GM20000 (cell line): ENCODE results near the gene GATA5.
"Not testable (repeated sequence)": the region's sequence is repeated elsewhere in the genome, so short reads cannot be mapped to it uniquely, and the experiment has no call there.

Source experiments
- DNase-seq: peaks from one replicate; pipeline ENCODE4 v3.0.0; 2012; ENCODE audit warnings: low spot score
- TF ChIP-seq, protein P1 (sequence below): IDR thresholded peaks from 2 replicates; pipeline ENCODE4 v1.5.1; 2012; ENCODE audit warnings: mild to moderate bottlenecking, control low read depth; ENCODE audit errors: extremely low read depth, missing control alignments

The GATA5 gene

DNA sequence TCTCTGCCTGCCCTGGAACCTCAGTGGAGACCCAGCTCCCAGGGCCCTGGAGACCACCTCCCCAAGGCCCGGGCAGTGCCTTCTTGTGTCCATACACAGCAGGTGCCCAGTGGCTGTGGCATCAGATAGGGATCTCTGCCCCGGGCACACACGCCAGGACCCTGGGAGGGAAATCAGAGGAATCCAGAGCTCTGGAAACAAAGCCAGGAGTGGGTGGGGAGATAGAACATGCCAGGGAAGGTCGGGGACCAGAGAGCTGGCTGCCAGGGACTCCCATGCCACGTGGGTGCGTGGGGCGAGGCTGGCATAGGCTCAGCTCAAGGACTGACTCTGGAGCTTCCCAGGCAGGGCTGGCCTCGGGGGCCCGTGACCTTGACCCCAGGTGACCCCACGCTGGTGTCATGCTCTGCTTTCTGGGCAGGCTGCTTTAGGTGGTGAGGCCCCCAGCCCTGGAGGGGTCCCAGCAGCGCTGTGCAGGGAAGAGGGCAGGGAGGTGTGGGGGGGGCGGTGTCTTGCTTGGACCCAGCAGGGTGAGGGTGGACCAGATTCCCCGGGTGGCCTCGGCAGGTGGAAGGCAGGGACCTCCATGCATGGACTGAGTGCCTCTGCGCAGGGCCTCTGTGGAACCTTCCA is 17.6 kb upstream of the GATA5 start:
- no peak for DNase-seq
- TF ChIP-seq, protein P1, sequence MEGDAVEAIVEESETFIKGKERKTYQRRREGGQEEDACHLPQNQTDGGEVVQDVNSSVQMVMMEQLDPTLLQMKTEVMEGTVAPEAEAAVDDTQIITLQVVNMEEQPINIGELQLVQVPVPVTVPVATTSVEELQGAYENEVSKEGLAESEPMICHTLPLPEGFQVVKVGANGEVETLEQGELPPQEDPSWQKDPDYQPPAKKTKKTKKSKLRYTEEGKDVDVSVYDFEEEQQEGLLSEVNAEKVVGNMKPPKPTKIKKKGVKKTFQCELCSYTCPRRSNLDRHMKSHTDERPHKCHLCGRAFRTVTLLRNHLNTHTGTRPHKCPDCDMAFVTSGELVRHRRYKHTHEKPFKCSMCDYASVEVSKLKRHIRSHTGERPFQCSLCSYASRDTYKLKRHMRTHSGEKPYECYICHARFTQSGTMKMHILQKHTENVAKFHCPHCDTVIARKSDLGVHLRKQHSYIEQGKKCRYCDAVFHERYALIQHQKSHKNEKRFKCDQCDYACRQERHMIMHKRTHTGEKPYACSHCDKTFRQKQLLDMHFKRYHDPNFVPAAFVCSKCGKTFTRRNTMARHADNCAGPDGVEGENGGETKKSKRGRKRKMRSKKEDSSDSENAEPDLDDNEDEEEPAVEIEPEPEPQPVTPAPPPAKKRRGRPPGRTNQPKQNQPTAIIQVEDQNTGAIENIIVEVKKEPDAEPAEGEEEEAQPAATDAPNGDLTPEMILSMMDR, result no peak

DNA sequence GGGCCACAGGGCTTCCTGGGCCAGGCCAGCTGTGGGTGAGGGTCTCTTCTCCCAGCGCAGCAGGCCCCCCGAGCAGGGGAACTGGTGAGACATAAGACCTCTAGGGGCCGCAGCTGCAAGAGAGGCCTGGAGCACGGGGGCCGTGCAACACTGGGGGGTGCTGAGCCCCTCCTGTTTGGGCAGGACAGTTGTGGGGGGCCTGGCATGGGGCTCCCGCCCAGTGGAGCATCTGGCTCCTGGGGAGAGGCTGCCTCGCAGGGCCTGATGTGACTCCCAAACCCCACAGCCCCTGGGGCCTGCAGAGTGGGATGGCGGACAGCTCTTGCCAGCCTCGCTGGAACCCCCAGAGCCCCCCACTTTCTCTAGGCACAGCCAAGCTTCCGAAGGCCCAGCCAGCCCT is 16.9 kb upstream of the GATA5 start:
- no peak for DNase-seq
- TF ChIP-seq, protein P1, result no peak

DNA sequence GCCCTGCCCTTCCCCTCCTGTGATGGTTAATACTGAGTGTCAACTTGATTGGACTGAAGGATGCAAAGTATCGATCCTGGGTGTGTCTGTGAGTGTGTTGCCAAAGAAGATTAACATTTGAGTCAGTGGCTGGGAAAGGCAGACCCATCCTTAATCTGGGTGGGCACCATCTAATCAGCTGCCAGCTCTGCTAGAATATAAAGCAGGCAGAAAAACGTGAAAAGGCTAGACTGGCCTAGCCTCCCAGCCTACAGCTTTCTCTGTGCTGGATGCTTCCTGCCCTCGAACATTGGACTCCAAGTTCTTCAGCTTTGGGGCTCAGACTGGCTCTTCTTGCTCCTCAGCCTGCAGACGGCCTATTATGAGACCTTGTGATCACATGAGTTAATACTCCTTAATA is 15.0 kb upstream of the GATA5 start:
- not testable (repeated sequence) for DNase-seq

DNA sequence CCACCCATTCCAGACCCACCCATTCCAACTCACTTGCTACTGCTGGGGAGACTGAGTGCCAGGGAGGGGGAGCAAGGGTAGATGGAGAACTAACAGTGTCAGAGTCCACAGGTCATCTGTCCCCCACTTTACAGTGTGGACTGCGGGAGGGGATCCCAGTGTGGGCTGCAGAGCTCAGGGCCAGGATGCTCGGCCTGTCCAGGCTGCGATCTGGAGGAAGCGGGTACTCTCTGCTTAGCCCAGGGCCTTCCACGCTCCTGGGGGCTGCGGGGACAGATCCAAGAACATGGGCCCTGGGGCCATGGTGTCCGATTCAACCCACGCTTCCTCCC is 14.1 kb upstream of the GATA5 start:
- TF ChIP-seq, protein P1, result no peak
- DNase-seq, result no peak

DNA sequence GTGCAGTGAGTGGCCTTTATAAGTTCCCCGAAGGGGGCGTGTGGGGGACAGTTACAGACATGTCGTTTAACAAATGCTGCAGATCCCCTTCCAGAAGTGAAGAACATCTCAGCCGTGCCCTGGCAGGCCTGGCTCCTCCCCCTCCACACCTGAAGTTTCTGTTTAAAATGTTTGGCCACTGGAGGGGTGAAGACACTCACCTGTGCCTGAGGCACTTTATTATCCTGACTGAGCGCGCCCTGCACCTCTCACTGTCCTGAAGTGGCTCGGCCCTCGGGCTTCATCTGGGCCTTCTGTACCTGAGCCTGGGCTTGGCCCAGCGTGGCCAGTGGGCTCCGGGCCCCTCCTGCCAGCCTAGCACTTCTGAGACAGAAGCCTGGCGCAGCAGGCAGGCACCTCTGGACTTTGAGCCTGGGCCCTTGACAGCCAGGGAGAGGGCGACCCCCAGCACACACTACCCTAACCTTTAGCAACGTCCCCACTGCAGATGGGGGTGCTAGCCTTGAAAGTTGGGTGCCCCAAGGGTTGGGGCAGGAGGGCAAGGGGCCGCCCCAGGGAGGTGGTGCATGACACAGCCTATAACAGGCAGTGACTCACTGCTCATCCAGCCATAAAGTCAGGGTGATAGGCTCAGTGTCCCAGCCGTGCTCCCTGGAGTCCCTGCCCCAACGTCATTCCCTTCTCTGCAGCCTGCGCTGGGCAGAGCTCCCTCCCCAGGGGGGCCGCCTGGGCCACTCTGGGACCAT is 13.6 kb upstream of the GATA5 start:
- TF ChIP-seq, protein P1, result no peak
- DNase-seq, result no peak

DNA sequence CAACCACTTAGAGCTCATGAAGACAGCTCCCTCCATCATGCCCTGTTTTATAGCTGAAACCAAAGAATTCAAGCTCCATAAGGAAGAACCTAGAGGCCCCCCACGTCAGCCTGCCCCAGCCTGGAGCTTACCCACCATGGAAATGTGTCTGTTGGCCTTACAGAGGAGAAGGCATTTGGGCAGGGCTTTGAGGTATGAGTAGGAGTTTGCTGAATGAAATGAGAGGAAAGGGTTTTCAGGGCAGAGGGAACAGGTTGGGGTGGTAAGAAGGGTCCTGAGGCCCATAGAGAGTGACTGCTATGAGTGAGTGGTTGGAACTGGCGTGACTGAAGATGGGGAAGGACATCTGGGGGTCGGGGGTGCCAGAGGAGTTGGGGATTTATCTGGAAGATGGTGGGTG is 12.7 kb upstream of the GATA5 start:
- TF ChIP-seq, protein P1, result no peak

DNA sequence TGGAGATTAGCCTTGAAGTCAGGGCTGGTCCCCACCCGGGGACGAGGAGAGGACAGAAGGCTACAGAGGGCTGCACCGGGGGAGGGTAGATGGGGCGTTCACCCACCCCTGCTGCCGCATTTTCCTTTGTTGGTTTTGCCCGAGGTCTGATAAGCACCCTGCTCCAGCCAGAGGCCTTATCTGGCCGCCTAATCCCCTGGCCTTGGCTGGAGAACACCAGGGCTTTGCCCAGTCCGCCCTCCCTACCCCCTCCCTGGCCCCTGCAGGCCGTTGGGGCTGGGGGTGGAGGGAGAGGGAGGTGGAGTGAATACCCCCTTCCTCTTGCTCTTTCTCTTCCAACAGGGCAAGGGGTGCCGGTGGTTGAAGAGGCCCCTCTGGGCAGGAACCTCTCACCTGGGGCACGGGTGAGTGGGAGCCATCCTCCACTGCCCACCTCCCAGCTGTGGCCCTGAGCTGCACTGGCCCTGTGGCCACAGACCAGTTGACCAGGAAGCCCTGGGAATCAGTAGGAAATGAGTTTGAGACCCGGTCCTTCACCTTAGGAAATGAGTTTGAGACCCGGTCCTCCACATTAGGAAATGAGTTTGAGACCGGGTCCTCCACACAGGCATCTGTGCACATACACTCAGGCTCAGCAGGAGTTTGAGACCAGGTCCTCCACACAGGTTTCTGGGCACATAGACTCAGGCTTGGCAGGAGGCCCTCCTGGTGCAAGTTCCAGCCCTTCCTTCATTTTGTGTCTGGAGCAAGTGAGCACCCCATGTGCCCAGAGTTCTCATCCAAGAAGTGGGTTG is 12.0 kb upstream of the GATA5 start:
- TF ChIP-seq, protein P1, result no peak
- no peak for DNase-seq

More for the DNA sequence above, 12.7 kb upstream of the GATA5 start:
- no peak for DNase-seq
